PC-9 (cell line): ENCODE data around the gene DHRSX. TPM values are rescaled to one million over a fixed set of nuclear protein-coding genes. Genes with fewer than 3 reads are reported as not detected.

ENCODE experiments used
- BruUV-seq: library from RNA; stranded (reverse); fragments of 400-500 nt; replicated peaks from 2 replicates; lab custom pipeline; 2021; lab: Mats Ljungman, UMichigan
- CTCF ChIA-PET: fragments of 300-600 bp; sonication (Branson Sonifier 250); formaldehyde crosslinking; loops from one replicate; lab custom pipeline; 2022; ENCODE audit warnings: antibody characterized with exemption; lab: Charles Lee
- POLR2A ChIA-PET: fragments of 300-600 bp; sonication (Branson Sonifier 250); formaldehyde crosslinking; loops from one replicate; lab custom pipeline; 2022; ENCODE audit warnings: antibody characterized with exemption; ENCODE audit not compliant: unreplicated experiment; lab: Charles Lee
- DNase-seq, 2 experiments: peaks; one replicate each; pipeline versions ENCODE4 v3.0.0 to v3.0.0-alpha.2; 2015 to 2022; ENCODE audit warnings: mixed read lengths in 1 of 2
- H2AFZ ChIP-seq: fragments of 200-600 bp; sonication (generic); 2 replicates; pipeline ENCODE4 v1.8.1; 2017; ENCODE audit warnings: antibody characterized with exemption
- H3F3A ChIP-seq: fragments of 200-600 bp; sonication (generic); 2 replicates; pipeline ENCODE4 v1.8.1; 2017; ENCODE audit warnings: antibody characterized with exemption, mild to moderate bottlenecking, low read depth; ENCODE audit not compliant: insufficient read depth
- H3K27ac ChIP-seq: fragments of 200-600 bp; sonication (generic); 2 replicates; pipeline ENCODE4 v1.6.1; 2016; ENCODE audit warnings: mixed run types
- H3K27me3 ChIP-seq: fragments of 200-600 bp; sonication (generic); 2 replicates; pipeline ENCODE4 v1.6.1; 2016; ENCODE audit warnings: low read depth, mixed run types; ENCODE audit not compliant: insufficient read depth
- H3K36me3 ChIP-seq: fragments of 200-600 bp; sonication (generic); 2 replicates; pipeline ENCODE4 v1.6.1; 2016; ENCODE audit warnings: low read depth, mixed run types
- H3K4me1 ChIP-seq: fragments of 200-600 bp; sonication (generic); replicated peaks from 2 replicates; pipeline ENCODE4 v1.6.1; 2016; ENCODE audit warnings: mixed run types; ENCODE audit not compliant: insufficient read depth
- H3K4me2 ChIP-seq: fragments of 200-600 bp; sonication (generic); 2 replicates; pipeline ENCODE4 v1.6.1; 2017; ENCODE audit warnings: mixed run types
- H3K4me3 ChIP-seq: fragments of 200-600 bp; sonication (generic); 2 replicates; pipeline ENCODE4 v1.6.1; 2016; ENCODE audit warnings: mixed run types
- H3K79me2 ChIP-seq: fragments of 200-600 bp; sonication (generic); 2 replicates; pipeline ENCODE4 v1.6.1; 2017; ENCODE audit warnings: low read depth, mixed run types
- H3K9me2 ChIP-seq: fragments of 200-600 bp; sonication (generic); 2 replicates; pipeline ENCODE4 v1.8.1; 2017; ENCODE audit warnings: mild to moderate bottlenecking; ENCODE audit not compliant: insufficient read depth
- H3K9me3 ChIP-seq: fragments of 200-600 bp; sonication (generic); 2 replicates; pipeline ENCODE4 v1.8.1; 2016; ENCODE audit warnings: low read depth; ENCODE audit not compliant: insufficient read depth
- H4K20me1 ChIP-seq: fragments of 200-600 bp; sonication (generic); 2 replicates; pipeline ENCODE4 v1.8.1; 2017; ENCODE audit not compliant: insufficient read depth
- EZH2 ChIP-seq: fragments of 200-600 bp; sonication (generic); IDR thresholded peaks from 2 replicates; pipeline ENCODE4 v1.8.0; 2017; ENCODE audit warnings: antibody characterized with exemption, low read depth
- intact Hi-C: fragments of 100-400 bp; cut with micrococcal nuclease; formaldehyde crosslinking; loops from one replicate; pipeline ENCODE4 v1.10.0; 2022; ENCODE audit not compliant: unreplicated experiment
- total RNA-seq: library from RNA; stranded (reverse); gene quantifications from 2 replicates; pipeline ENCODE4 v1.2.3, GENCODE V29; 2021
- TF ChIP-seq, protein P1 (sequence below): fragments of 200-600 bp; sonication (generic); conservative IDR thresholded peaks from 2 replicates; pipeline ENCODE4 v1.6.1; 2017; ENCODE audit warnings: mixed run types, antibody characterized with exemption, mild to moderate bottlenecking, moderate library complexity

DHRSX gene
- total RNA-seq, 1 experiment from 2014 or later, result 13.2 TPM

DNA sequence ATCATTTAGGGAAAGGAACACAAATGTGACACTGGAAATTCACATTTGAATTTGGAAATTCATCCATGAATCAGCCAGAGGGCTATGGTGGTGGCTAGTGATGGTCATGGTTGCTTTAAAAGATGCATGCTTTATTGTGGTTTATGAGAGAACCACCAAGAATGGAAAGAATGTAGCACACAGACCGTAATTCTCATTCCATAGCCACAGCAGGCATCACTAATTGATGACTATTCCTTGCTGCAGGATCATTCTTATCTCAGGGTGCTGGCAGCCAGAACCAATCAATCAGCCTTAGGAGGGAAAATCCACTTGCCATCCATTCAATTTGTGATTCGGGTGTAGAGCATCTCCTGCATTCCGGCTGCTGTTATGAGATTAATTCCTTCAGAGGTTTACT is 115.6 kb downstream of the DHRSX start:
- H3K9me3 ChIP-seq, result no peaks in the 10 kb centered on the region; the same call in 1 of the 2 replicates
- H3F3A ChIP-seq, result no peaks in the 10 kb centered on the region
- H2AFZ ChIP-seq, result no peak overlapping the region
- intact Hi-C loops, result loop anchor here (5.0 kb wide), 1 partner anchor 33 kb away; no protein-coding TSS in a partner anchor
- no peak overlapping the region for H3K27ac ChIP-seq
- H3K4me3 ChIP-seq, result no peak overlapping the region
- H3K4me2 ChIP-seq, result no peak overlapping the region
- TF ChIP-seq, protein P1, sequence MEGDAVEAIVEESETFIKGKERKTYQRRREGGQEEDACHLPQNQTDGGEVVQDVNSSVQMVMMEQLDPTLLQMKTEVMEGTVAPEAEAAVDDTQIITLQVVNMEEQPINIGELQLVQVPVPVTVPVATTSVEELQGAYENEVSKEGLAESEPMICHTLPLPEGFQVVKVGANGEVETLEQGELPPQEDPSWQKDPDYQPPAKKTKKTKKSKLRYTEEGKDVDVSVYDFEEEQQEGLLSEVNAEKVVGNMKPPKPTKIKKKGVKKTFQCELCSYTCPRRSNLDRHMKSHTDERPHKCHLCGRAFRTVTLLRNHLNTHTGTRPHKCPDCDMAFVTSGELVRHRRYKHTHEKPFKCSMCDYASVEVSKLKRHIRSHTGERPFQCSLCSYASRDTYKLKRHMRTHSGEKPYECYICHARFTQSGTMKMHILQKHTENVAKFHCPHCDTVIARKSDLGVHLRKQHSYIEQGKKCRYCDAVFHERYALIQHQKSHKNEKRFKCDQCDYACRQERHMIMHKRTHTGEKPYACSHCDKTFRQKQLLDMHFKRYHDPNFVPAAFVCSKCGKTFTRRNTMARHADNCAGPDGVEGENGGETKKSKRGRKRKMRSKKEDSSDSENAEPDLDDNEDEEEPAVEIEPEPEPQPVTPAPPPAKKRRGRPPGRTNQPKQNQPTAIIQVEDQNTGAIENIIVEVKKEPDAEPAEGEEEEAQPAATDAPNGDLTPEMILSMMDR, result no peak
- TF ChIP-seq EZH2, result no peak
- ChIA-PET POLR2A (no interaction called here), CTCF (no interaction called here)
- no peaks in the 10 kb centered on the region for H3K9me2 ChIP-seq
- no peaks in the 10 kb centered on the region for H4K20me1 ChIP-seq
- DNase-seq, result peak in 1 of 2 experiments; percentile 61
- peaks cover 16% of the 10 kb centered on the region for H3K4me1 ChIP-seq
- no peaks in the 10 kb centered on the region for H3K27me3 ChIP-seq
- BruUV-seq, result no TSS peak
- H3K79me2 ChIP-seq, result no peaks in the 10 kb centered on the region
- no peaks in the 10 kb centered on the region for H3K36me3 ChIP-seq

DNA sequence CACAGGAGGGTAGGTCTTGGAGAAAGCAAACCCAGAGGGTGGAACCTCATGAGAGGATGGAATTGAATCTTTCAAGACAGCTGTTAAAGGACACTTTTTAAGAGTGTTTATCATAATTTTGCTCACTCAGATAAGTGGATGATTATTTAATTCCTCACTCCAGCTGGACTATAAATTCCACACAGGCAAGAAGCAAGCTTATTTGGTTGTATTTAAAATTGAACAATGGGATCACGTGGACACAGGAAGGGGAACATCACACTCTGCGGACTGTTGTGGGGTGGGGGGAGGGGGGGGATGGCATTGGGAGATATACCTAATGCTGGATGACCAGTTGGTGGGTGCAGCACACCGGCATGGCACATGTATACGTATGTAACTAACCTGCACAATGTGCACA is 116.3 kb downstream of the DHRSX start:
- POLR2A ChIA-PET, result no interaction called here
- no peaks in the 10 kb centered on the region for H4K20me1 ChIP-seq
- CTCF ChIA-PET, result no interaction called here
- BruUV-seq, result no TSS peak
- DNase-seq, result no peak
- H3K4me3 ChIP-seq, result no peak overlapping the region
- TF ChIP-seq, protein P1, result no peak
- no peak for TF ChIP-seq EZH2
- H3K27ac ChIP-seq, result no peak overlapping the region
- H3K9me2 ChIP-seq, result no peaks in the 10 kb centered on the region
- H3F3A ChIP-seq, result no peaks in the 10 kb centered on the region
- no peak overlapping the region for H3K4me2 ChIP-seq
- intact Hi-C loops, result no loop called here
- no peaks in the 10 kb centered on the region for H3K79me2 ChIP-seq
- H3K9me3 ChIP-seq, result no peaks in the 10 kb centered on the region; the same call in 1 of the 2 replicates
- no peak overlapping the region for H2AFZ ChIP-seq
- H3K4me1 ChIP-seq, result peaks cover 16% of the 10 kb centered on the region
- H3K36me3 ChIP-seq, result no peaks in the 10 kb centered on the region
- H3K27me3 ChIP-seq, result no peaks in the 10 kb centered on the region

DNA sequence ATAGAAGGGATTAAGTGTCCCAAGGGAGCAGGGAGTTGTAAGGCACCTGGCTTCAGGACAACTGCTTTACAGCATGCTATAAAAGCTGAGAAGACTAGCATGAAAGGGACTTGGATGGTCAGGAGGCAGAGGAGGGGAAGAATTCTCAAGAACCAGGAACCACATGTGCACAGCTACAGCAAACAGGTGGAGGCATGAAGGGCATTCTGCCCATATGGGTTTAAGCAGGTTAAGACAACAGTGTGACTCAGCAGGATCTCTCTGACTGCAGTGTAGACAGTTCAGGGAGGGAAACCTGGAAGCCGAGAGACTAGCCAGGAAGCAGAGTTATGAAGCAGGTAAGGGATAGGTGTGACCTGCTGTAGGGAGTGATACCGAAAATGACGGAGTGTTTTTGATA is 117.0 kb downstream of the DHRSX start:
- no peak overlapping the region for H2AFZ ChIP-seq
- DNase-seq, result no peak
- BruUV-seq, result no TSS peak
- no peaks in the 10 kb centered on the region for H4K20me1 ChIP-seq
- no peaks in the 10 kb centered on the region; the same call in 1 of the 2 replicates for H3K9me3 ChIP-seq
- intact Hi-C loops, result no loop called here
- no peaks in the 10 kb centered on the region for H3K27me3 ChIP-seq
- H3K4me2 ChIP-seq, result no peak overlapping the region
- H3F3A ChIP-seq, result no peaks in the 10 kb centered on the region
- ChIA-PET POLR2A (no interaction called here), CTCF (no interaction called here)
- peaks cover 16% of the 10 kb centered on the region for H3K4me1 ChIP-seq
- H3K27ac ChIP-seq, result no peak overlapping the region
- no peaks in the 10 kb centered on the region for H3K36me3 ChIP-seq
- TF ChIP-seq EZH2, result no peak
- TF ChIP-seq, protein P1, result no peak
- no peaks in the 10 kb centered on the region for H3K9me2 ChIP-seq
- H3K79me2 ChIP-seq, result no peaks in the 10 kb centered on the region
- no peak overlapping the region for H3K4me3 ChIP-seq
